ENCODE data around the gene RUSC1.
"Not testable (repeated sequence)": the region's sequence is repeated elsewhere in the genome, so short reads cannot be mapped to it uniquely, and the experiment has no call there.

DNA sequence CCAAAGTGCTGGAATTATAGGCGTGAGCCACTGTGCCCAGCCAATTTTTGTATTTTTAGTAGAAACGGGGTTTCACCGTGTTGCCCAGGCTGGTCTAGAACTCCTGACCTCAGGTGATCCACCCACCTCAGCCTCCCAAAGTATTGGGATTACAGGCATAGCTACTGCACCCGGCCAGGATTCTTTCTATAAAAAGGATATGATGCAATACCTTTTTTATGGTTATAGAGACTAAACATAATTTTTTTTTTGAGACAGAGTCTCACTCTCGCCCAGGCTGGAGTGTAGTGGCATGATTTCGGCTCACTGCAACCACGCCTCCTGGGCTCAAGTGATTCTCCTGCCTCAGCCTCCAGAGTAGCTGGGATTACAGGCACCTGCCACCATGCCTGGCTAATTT lies 8.2 kb downstream of the RUSC1 start:
- TF ChIP-seq, protein P1, sequence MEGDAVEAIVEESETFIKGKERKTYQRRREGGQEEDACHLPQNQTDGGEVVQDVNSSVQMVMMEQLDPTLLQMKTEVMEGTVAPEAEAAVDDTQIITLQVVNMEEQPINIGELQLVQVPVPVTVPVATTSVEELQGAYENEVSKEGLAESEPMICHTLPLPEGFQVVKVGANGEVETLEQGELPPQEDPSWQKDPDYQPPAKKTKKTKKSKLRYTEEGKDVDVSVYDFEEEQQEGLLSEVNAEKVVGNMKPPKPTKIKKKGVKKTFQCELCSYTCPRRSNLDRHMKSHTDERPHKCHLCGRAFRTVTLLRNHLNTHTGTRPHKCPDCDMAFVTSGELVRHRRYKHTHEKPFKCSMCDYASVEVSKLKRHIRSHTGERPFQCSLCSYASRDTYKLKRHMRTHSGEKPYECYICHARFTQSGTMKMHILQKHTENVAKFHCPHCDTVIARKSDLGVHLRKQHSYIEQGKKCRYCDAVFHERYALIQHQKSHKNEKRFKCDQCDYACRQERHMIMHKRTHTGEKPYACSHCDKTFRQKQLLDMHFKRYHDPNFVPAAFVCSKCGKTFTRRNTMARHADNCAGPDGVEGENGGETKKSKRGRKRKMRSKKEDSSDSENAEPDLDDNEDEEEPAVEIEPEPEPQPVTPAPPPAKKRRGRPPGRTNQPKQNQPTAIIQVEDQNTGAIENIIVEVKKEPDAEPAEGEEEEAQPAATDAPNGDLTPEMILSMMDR (IDR thresholded peaks at IDR 0.05): not testable (repeated sequence)
- TF ChIP-seq POLR2A (IDR thresholded peaks at IDR 0.05): not testable (repeated sequence)
